IPS DF 19.7 (cell line): Measurements from ENCODE around the gene SLC2A5.

Source experiments
- DNase-seq: peaks from one replicate; pipeline ENCODE4 v3.0.0-alpha.2; 2013; ENCODE audit warnings: low read depth, low spot score

SLC2A5 gene

GRCh38 chr1:9088807-9089206 lies 19.4 kb upstream of the SLC2A5 start:
- DNase-seq, result no peak

- DNase-seq, result no peak
Measured at GRCh38 chr1:9087411-9088125, 18.1 kb upstream of the SLC2A5 start.

- no peak for DNase-seq
Measured at GRCh38 chr1:9086796-9087195, 17.4 kb upstream of the SLC2A5 start.

- DNase-seq, result no peak
Measured at GRCh38 chr1:9086045-9086444, 16.6 kb upstream of the SLC2A5 start.

GRCh38 chr1:9085306-9085940 lies 16.0 kb upstream of the SLC2A5 start:
- no peak for DNase-seq

GRCh38 chr1:9084906-9085305 lies 15.5 kb upstream of the SLC2A5 start:
- no peak for DNase-seq

GRCh38 chr1:9081473-9081872 lies 12.0 kb upstream of the SLC2A5 start:
- no peak for DNase-seq

GRCh38 chr1:9080705-9081291 lies 11.4 kb upstream of the SLC2A5 start:
- DNase-seq, result no peak

GRCh38 chr1:9079988-9080704 lies 10.7 kb upstream of the SLC2A5 start:
- no peak for DNase-seq

- DNase-seq, result no peak
Measured at GRCh38 chr1:9078752-9079500, 9.5 kb upstream of the SLC2A5 start.

- no peak for DNase-seq
Measured at GRCh38 chr1:9078015-9078751, 8.7 kb upstream of the SLC2A5 start.

GRCh38 chr1:9075022-9075421 lies 5.6 kb upstream of the SLC2A5 start:
- no peak for DNase-seq

- DNase-seq, result no peak
Measured at GRCh38 chr1:9073143-9073542, 3.7 kb upstream of the SLC2A5 start.

- no peak for DNase-seq
Measured at GRCh38 chr1:9071554-9072235, 2.3 kb upstream of the SLC2A5 start.

- DNase-seq, result no peak
Measured at GRCh38 chr1:9070486-9070885, 1.1 kb upstream of the SLC2A5 start.

- DNase-seq, result no peak
Measured at GRCh38 chr1:9068981-9069325, 482 bp downstream of the SLC2A5 start.

GRCh38 chr1:9066945-9067807 lies 2.3 kb downstream of the SLC2A5 start:
- DNase-seq, result no peak

GRCh38 chr1:9065213-9065751 lies 4.2 kb downstream of the SLC2A5 start:
- DNase-seq, result no peak

GRCh38 chr1:9062846-9063245 lies 6.6 kb downstream of the SLC2A5 start:
- no peak for DNase-seq
